DOHH2 (cell line): ENCODE data around the gene GINS2.
A peak's percentile ranks its signal among the peaks of the same experiment; 100 is the strongest.

ENCODE experiments used
- H3F3A ChIP-seq: fragments of 200-600 bp; sonication (generic), shearing (Covaris generic); 2 replicates; pipeline ENCODE4 v1.6.0; 2016; ENCODE audit warnings: antibody characterized with exemption, mild to moderate bottlenecking; ENCODE audit not compliant: control insufficient read depth, insufficient read depth
- H3K27ac ChIP-seq: fragments of 200-600 bp; sonication (generic); 2 replicates; pipeline ENCODE4 v1.5.1; 2014; ENCODE audit warnings: low read depth, mild to moderate bottlenecking, low read length, moderate library complexity
- H3K27me3 ChIP-seq: fragments of 200-600 bp; sonication (generic); 2 replicates; pipeline ENCODE4 v1.6.1; 2014; ENCODE audit warnings: mild to moderate bottlenecking, low read length, mixed read lengths; ENCODE audit not compliant: control insufficient read depth
- H3K36me3 ChIP-seq: fragments of 200-600 bp; sonication (generic); 2 replicates; pipeline ENCODE4 v1.6.1; 2014; ENCODE audit warnings: mild to moderate bottlenecking, low read length, moderate library complexity, mixed read lengths; ENCODE audit not compliant: control insufficient read depth
- H3K4me1 ChIP-seq: fragments of 200-600 bp; sonication (generic); 2 replicates; pipeline ENCODE4 v1.6.1; 2014; ENCODE audit warnings: mild to moderate bottlenecking, low read length, mixed read lengths; ENCODE audit not compliant: control insufficient read depth
- H3K4me2 ChIP-seq: fragments of 200-600 bp; sonication (generic); 2 replicates; pipeline ENCODE4 v1.6.0; 2014; ENCODE audit warnings: mild to moderate bottlenecking, low read length, moderate library complexity
- H3K4me3 ChIP-seq: fragments of 200-600 bp; sonication (generic); 2 replicates; pipeline ENCODE4 v1.5.1; 2014; ENCODE audit warnings: mild to moderate bottlenecking, low read length, mixed read lengths
- H3K79me2 ChIP-seq: fragments of 200-600 bp; sonication (generic); 2 replicates; pipeline ENCODE4 v1.6.1; 2014; ENCODE audit warnings: mild to moderate bottlenecking, low read length, mixed read lengths; ENCODE audit not compliant: control insufficient read depth
- H3K9me2 ChIP-seq: fragments of 200-600 bp; sonication (generic); replicated peaks from 2 replicates; pipeline ENCODE4 v1.6.1; 2014; ENCODE audit warnings: mild to moderate bottlenecking, low read length, mixed read lengths; ENCODE audit not compliant: control insufficient read depth
- H3K9me3 ChIP-seq: fragments of 200-600 bp; sonication (generic); 2 replicates; pipeline ENCODE4 v1.6.1; 2014; ENCODE audit warnings: antibody characterized with exemption, low read length, mixed read lengths; ENCODE audit not compliant: control insufficient read depth, insufficient read depth
- H4K20me1 ChIP-seq: fragments of 200-600 bp; sonication (generic); 2 replicates; pipeline ENCODE4 v1.6.0; 2014; ENCODE audit warnings: low read depth, mild to moderate bottlenecking, antibody characterized with exemption, low read length, moderate library complexity; ENCODE audit not compliant: control insufficient read depth, insufficient read depth
- EZH2phosphoT487 ChIP-seq: fragments of 200-600 bp; sonication (generic); IDR thresholded peaks from 2 replicates; pipeline ENCODE4 v1.6.1; 2017; ENCODE audit warnings: borderline replicate concordance, mild to moderate bottlenecking, antibody characterized with exemption, low read length, moderate library complexity, mixed read lengths
- TF ChIP-seq, protein P1 (sequence below): fragments of 200-600 bp; sonication (generic); IDR thresholded peaks from one replicate; pipeline ENCODE4 v1.5.1; 2014; ENCODE audit warnings: antibody characterized with exemption, mild to moderate bottlenecking, low read depth, low read length; ENCODE audit not compliant: poor library complexity, severe bottlenecking

GINS2 gene

GRCh38 chr16:85628645-85629044, 60.1 kb downstream of the GINS2 start:
- Histone ChIP-seq H3K36me3 (no peaks in the 10 kb centered on the region), H3K4me1 (no peaks in the 10 kb centered on the region), H3K9me2 (no peaks in the 10 kb centered on the region), H3K4me3 (no peak overlapping the region), H3K27ac (no peak overlapping the region), H3K4me2 (no peak overlapping the region), H3F3A (no peaks in the 10 kb centered on the region), H3K9me3 (no peaks in the 10 kb centered on the region), H3K27me3 (no peaks in the 10 kb centered on the region), H3K79me2 (peaks cover 96% of the 10 kb centered on the region), H4K20me1 (no peaks in the 10 kb centered on the region; the same call in 1 of the 2 replicates)
- TF ChIP-seq EZH2phosphoT487, result no peak
- TF ChIP-seq, protein P1, sequence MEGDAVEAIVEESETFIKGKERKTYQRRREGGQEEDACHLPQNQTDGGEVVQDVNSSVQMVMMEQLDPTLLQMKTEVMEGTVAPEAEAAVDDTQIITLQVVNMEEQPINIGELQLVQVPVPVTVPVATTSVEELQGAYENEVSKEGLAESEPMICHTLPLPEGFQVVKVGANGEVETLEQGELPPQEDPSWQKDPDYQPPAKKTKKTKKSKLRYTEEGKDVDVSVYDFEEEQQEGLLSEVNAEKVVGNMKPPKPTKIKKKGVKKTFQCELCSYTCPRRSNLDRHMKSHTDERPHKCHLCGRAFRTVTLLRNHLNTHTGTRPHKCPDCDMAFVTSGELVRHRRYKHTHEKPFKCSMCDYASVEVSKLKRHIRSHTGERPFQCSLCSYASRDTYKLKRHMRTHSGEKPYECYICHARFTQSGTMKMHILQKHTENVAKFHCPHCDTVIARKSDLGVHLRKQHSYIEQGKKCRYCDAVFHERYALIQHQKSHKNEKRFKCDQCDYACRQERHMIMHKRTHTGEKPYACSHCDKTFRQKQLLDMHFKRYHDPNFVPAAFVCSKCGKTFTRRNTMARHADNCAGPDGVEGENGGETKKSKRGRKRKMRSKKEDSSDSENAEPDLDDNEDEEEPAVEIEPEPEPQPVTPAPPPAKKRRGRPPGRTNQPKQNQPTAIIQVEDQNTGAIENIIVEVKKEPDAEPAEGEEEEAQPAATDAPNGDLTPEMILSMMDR, result peak; percentile 44

DNA sequence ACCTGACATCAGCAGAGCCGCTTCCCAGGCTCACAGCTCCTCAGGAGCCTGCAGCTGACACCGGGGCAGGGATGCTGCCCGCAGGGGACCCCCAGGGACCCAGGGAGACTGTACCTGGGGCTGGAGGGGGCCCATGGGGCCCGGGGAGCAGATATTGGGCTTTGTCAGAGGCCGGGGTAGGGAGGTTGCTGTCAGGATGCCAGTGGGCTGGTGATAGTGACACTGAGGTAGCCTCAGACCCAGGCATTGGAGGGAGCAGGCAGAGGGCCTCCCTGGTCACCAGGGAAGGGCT, 60.5 kb downstream of the GINS2 start:
- Histone ChIP-seq H3K27me3 (no peaks in the 10 kb centered on the region), H3K4me3 (no peak overlapping the region), H3K9me2 (no peaks in the 10 kb centered on the region), H3K36me3 (no peaks in the 10 kb centered on the region), H4K20me1 (no peaks in the 10 kb centered on the region; the same call in 1 of the 2 replicates), H3K9me3 (no peaks in the 10 kb centered on the region), H3K4me2 (no peak overlapping the region), H3K79me2 (peaks cover 97% of the 10 kb centered on the region), H3K4me1 (no peaks in the 10 kb centered on the region), H3F3A (no peaks in the 10 kb centered on the region), H3K27ac (no peak overlapping the region)
- TF ChIP-seq EZH2phosphoT487, result no peak
- TF ChIP-seq, protein P1, result no peak

DNA sequence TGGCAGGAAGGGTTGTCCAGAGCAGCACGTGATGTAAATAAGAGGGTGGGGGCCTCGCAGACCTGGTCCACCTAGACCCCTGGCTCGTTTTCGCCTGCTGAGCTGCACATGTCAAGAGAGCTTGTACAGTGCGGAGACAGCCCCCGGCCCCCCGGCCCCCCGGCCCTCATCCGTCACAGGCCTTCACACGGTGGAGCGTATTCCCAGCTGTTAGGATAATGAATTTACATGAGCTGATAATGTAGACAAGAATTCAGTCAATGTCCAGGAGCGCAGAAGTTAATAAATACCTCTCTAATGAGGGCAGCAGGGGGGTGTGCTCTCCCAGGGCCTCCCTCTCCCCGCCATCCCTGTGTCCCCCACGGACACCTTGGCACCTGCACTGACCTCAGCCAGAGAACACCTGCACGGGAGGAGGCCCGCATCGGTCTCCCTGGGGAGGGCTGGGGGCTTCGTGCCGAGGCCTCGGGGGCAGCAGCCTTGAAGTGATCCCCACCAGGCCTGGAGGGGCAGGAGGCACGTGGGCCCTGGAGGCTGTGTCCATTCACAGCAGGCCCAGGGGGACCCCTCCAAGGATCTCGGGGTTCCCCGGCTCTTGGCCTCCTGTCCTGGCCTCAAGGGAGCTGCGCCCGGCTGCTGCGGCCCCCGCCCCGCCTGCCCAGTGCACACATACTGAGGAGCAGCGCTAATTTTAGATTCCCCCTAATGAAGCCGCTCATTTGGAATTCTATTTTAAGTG, 61.1 kb downstream of the GINS2 start:
- H3K79me2 ChIP-seq, result peaks cover 97% of the 10 kb centered on the region
- no peak overlapping the region for H3K4me2 ChIP-seq
- no peaks in the 10 kb centered on the region for H3K4me1 ChIP-seq
- no peaks in the 10 kb centered on the region; the same call in 1 of the 2 replicates for H4K20me1 ChIP-seq
- H3K27ac ChIP-seq, result no peak overlapping the region
- H3K9me3 ChIP-seq, result no peaks in the 10 kb centered on the region
- H3K4me3 ChIP-seq, result no peak overlapping the region
- no peaks in the 10 kb centered on the region for H3K9me2 ChIP-seq
- no peaks in the 10 kb centered on the region for H3F3A ChIP-seq
- H3K36me3 ChIP-seq, result no peaks in the 10 kb centered on the region
- no peak for TF ChIP-seq EZH2phosphoT487
- TF ChIP-seq, protein P1, result no peak
- H3K27me3 ChIP-seq, result no peaks in the 10 kb centered on the region
